HFF-Myc (cell line): ENCODE results near the gene REXO4.

ENCODE experiments used
- DNase-seq: peaks from one replicate; pipeline ENCODE4 v3.0.0-alpha.2; 2011; ENCODE audit warnings: low read depth; ENCODE audit errors: extremely low read depth
- H3K4me3 ChIP-seq: replicated peaks from 2 replicates; pipeline ENCODE4 v1.5.1; 2011; ENCODE audit warnings: low read depth, mild to moderate bottlenecking, control low read depth, low read length
- CTCF ChIP-seq: IDR thresholded peaks from 2 replicates; pipeline ENCODE4 v1.5.1; 2012; ENCODE audit warnings: mild to moderate bottlenecking, low read depth, low read length, control low read depth; ENCODE audit errors: missing control alignments

The REXO4 gene

GRCh38 chr9:133390713-133391112, 27.1 kb downstream of the REXO4 start:
- TF ChIP-seq CTCF = no peak
- DNase-seq = no peak
- no peak overlapping the region for H3K4me3 ChIP-seq

- no peak overlapping the region for H3K4me3 ChIP-seq
- TF ChIP-seq CTCF = no peak
- no peak for DNase-seq
Observed at GRCh38 chr9:133389562-133389961, 28.2 kb downstream of the REXO4 start.

- no peak for TF ChIP-seq CTCF
- no peak for DNase-seq
- no peak overlapping the region for H3K4me3 ChIP-seq
Observed at GRCh38 chr9:133389025-133389557, 28.7 kb downstream of the REXO4 start.

- DNase-seq = no peak
- no peak for TF ChIP-seq CTCF
- H3K4me3 ChIP-seq = no peak overlapping the region
Observed at GRCh38 chr9:133387680-133388079, 30.1 kb downstream of the REXO4 start.

- TF ChIP-seq CTCF = no peak
- H3K4me3 ChIP-seq = no peak overlapping the region
- DNase-seq = no peak
Observed at GRCh38 chr9:133386338-133386737, 31.5 kb downstream of the REXO4 start.

GRCh38 chr9:133385452-133385851, 32.4 kb downstream of the REXO4 start:
- H3K4me3 ChIP-seq = no peak overlapping the region
- no peak for DNase-seq
- TF ChIP-seq CTCF = no peak

- no peak for DNase-seq
Observed at GRCh38 chr9:133384736-133385321, 33.0 kb downstream of the REXO4 start.

More at GRCh38 chr9:133384736-133385321, 33.0 kb downstream of the REXO4 start:
- H3K4me3 ChIP-seq = no peak overlapping the region
- TF ChIP-seq CTCF = no peak
